Inflammatory macrophage treated with lipopolysaccharide for 1 hour (primary cell): ENCODE results near the gene RCSD1.

ENCODE experiments used
- DNase-seq, 2 donors: peaks; one replicate each; pipeline ENCODE4 v3.0.0-alpha.2; 2020 to 2022

The RCSD1 gene

DNA sequence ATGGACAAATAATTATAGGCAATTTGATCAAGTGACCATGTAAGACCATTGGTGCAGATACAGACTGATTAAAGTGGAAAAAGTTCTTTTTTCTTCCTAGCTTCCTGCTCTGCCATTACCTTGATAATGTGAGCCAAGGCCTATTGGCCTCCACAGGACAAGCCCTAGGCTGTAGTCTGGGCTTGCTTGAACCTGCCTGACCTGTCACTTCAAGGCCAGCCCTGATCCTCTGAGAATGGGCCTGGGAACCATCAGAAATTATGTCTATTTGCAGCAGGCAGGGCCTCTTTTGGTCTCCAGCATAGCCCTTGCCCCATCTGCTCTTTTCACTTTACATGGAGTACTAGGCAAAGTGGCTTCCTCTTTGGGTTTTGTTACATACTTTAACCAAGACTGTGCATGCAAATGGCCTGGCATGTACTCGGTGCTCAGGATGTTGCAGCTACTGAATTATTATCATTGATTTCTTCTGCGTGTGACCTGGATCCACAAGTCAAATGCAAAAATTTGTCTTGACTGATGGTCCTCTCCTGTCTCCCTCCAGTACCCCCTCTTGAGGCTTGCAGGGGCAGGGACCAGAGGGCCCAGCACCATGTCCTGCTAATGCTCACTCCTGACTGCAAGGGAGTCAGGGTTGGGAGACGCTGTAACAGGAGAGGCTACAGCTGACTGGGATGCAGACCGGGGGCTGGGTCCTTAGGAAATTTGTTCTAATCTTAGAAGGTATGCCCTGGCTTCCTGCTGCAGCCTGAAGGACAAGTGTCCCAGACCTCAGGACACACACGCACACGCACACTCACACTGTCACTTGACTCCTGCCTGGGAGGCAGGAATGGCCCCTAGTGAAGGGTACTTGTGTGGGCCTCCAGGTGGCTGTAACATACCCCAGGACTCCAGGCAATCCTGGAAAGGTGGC is 39.4 kb downstream of the RCSD1 start:
- no peak for DNase-seq

DNA sequence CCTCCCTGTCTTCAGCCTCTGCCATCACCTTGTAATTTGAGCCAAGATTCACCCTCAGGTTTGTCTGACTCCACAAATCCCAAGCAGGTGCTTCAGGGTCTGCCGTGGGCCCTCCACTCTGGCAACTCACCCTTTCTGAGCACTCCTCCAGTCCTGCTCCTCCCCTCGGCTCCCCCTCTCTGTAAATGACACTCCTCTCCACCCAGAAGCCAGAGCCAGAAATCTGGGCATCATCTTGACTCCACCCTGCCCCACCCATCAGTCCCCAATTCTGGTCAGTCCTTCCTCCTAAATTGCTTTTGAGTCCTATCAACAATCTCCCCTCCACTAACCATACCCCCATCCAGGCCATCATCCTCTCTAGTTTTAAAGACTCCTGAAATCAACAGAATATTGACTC is 40.5 kb downstream of the RCSD1 start:
- no peak for DNase-seq

GRCh38 chr1:167671727-167672511 is 41.9 kb downstream of the RCSD1 start:
- peak; percentile 34 to 82 for DNase-seq

GRCh38 chr1:167672831-167673230 is 42.8 kb downstream of the RCSD1 start:
- DNase-seq, result no peak

DNA sequence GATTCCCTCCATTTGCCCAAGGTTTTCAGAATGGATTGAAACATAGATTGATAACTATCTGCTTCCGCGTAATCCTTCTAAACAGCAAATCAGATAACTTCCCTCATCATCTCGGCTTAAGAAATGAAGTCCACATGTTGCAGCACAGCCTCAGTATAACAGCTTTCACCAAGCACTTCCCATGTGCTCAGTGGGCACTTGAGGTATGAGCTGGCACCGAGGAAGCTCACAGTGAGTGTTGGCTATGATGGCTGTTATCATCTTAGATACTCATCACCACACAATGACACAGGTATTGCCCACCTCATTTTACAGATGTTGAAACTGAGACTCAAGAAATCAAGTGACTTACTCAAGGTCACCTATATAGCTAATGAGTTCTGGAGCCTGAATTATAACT is 43.2 kb downstream of the RCSD1 start:
- DNase-seq, result peak; percentile 41 to 70

DNA sequence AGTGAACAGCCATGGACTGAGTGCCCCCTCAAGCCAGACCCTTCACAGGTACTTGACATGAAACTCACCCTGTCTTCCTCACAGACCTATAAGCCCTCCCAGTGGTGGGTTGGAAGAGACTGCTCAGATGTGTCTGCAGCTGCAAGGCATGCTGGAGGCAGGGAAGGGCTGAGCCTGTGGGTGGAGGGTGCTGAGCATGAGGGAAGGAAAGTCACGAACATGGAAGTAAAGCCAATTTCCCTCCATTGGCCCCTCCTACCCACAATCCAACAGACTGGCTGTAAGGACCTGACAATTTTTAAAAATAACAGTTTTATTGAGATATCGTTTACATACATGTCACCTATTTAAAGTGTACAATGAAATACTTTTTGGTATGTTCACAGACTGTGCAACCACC is 44.1 kb downstream of the RCSD1 start:
- DNase-seq, result no peak

GRCh38 chr1:167675440-167675839 is 45.4 kb downstream of the RCSD1 start:
- no peak for DNase-seq

DNA sequence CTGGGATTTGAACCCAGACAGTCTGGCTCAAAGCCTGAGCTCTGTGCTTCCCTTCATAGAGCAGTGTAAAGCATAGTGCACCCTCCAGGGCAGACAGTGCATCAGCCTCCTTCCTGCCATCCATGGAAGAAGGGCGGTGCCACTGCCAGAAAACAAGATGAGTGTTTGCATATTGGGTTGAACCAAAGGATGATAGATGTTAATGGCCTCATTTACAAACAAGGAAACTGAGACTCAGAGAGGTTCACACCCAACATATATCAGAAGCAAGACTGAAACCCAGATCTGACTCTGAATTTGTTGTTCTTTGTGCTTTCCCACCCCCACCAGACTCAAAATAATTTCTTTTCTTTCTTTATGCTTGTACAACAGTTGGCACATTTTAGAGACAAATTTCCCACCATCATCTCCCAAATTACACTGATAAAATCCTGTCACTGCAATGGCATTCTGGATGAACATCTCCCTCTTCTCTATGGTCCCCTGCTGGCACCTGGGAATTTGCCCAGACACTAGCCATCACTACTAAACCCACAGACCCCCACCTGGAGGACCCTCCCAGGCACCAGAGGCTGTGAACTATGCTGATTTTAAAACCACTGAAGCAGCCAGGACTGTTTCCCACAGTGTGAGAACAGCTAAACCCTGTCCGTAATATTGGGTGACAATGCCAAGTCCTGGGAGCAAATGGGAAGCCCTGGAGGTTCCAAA is 46.3 kb downstream of the RCSD1 start:
- no peak for DNase-seq

DNA sequence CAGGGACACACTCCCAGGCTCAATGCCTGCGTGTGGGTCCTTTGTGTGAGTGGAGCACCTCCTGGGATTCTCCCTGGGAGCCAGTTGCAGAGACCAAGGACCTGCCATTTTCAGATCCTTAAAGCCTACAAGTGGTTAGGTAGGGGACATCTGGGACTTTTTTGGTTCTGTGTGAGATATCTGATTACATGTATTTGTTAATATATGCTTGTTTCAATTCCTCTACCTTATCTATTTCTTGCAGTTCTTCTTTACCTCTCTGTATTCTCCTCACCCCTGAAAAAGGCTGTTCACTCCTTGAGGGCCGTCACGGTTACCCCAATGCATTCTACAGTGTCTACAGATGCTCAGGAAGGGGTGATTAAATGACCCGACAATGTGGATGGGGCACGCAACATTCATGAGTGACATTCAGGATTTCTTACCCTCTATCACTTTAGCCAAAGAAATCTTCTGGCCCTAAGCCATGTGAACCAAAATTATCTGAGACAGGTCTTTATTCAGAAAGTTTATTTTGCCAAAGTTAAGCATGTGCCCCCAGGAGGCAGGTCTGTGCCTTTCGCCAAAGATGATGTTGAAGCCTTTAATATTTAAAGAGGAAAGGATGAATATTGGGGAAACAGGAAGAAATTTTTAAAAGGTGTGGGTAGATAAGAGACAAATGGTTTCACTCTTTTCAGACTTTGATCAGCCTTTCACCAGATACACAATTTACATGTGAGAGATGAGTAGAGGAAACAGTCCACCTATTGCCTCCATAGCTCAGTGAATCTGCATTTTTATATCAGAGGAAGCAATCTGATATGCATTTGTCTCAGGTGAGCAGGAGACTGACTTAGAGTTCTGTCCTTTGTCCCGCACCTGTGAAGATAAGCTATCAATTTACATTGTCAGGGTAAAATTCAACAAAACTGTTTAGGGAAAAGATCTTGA is 47.1 kb downstream of the RCSD1 start:
- DNase-seq, result no peak

DNA sequence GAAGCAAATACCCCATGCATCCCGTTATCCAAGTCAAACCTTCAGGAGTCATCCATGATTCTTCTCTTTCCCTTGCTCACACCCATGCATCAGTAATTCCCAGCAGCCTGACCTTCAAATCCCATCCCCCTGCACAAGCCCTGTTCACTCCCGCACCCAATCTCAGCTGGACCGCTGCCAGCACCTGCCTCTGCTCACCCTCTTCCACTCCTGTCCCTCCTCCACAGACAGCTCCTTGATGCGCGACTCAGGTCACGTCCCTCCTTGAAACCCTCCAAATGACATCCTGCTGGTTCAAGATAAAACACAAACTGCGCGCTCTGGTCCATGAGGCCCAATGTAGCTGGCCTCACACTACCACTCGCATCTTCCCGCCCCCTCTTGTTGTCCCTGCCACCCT is 48.4 kb downstream of the RCSD1 start:
- no peak for DNase-seq

DNA sequence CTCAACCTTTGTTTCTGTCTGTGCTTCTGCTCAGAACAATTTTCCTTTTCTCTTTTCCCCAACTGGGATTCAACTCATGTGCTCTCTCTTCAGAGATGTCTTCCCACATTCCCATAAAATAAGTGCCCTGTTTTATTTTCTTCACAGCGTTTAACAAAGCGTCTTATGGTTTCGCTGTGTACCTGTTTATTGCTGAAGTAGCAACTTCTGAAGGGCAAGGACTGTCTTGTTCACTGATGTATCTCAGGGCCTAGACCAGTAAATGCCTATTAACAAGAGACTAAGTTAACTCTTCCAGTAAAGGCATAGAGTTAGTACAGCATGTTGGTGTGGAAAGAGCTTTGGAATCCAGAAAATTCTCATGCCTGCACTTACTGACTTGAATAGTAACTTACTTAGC is 48.8 kb downstream of the RCSD1 start:
- no peak for DNase-seq

- DNase-seq, result peak; percentile 34 to 43
These were observed 49.7 kb downstream of the RCSD1 start for GRCh38 chr1:167679714-167680113.

DNA sequence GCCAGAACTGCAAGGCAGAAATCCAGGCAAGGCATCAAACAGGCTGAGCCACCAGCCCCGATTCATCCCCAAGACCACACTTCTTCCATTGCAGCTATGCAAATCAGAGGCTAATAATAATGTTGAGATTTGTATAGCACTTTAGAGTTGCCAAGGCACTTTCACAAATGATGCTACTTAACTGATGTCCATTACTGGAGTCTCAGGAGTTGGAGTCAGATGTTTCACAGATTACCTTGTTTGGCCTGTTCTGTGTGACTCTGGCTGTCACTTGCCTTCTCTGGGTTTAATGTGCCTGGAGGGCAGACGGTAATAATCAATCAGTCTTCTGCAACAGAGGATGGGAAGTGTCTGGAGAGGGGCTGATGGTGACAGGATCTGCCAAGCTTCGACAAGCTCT is 51.0 kb downstream of the RCSD1 start:
- no peak for DNase-seq

GRCh38 chr1:167681451-167682098 is 51.5 kb downstream of the RCSD1 start:
- no peak for DNase-seq

DNA sequence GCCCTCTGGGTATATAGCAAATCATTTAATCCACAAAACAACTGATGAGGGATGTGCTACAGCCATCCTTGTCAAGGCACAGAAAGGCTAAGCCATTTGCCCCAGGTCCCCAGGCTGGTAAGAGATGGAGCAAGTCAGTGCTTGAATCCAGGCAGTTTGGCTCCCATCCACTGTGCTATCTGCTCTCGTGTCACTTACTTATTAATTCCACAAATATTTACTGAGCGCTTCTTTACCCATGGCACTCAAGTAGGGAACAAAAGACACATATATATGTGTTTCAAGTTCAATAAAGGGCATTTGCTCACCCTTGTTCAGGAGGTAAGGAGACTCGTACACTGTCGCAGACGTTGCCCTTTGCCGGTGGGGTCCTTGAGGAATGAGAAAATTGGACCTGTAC is 53.2 kb downstream of the RCSD1 start:
- DNase-seq, result no peak

- DNase-seq, result no peak
These were observed 53.8 kb downstream of the RCSD1 start for GRCh38 chr1:167683641-167684502.

- no peak for DNase-seq
These were observed 55.8 kb downstream of the RCSD1 start for GRCh38 chr1:167685844-167686243.

- peak; percentile 63 to 99 for DNase-seq
These were observed 58.0 kb downstream of the RCSD1 start for GRCh38 chr1:167687919-167688519.

- peak; percentile 74 to 94 for DNase-seq
These were observed 59.5 kb downstream of the RCSD1 start for GRCh38 chr1:167689567-167689920.

GRCh38 chr1:167690053-167690452 is 60.0 kb downstream of the RCSD1 start:
- DNase-seq, result no peak
